ENCODE results near the gene SPAG8.
A peak's percentile ranks its signal among the peaks of the same experiment; 100 is the strongest.

The SPAG8 gene

GRCh38 chr9:35792024-35792813, 19.8 kb downstream of the SPAG8 start:
- peak; percentile 10 for DNase-seq
- TF ChIP-seq, protein P1, sequence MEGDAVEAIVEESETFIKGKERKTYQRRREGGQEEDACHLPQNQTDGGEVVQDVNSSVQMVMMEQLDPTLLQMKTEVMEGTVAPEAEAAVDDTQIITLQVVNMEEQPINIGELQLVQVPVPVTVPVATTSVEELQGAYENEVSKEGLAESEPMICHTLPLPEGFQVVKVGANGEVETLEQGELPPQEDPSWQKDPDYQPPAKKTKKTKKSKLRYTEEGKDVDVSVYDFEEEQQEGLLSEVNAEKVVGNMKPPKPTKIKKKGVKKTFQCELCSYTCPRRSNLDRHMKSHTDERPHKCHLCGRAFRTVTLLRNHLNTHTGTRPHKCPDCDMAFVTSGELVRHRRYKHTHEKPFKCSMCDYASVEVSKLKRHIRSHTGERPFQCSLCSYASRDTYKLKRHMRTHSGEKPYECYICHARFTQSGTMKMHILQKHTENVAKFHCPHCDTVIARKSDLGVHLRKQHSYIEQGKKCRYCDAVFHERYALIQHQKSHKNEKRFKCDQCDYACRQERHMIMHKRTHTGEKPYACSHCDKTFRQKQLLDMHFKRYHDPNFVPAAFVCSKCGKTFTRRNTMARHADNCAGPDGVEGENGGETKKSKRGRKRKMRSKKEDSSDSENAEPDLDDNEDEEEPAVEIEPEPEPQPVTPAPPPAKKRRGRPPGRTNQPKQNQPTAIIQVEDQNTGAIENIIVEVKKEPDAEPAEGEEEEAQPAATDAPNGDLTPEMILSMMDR (IDR thresholded peaks at IDR 0.05), result no peak
- Mint-ChIP-seq H3K27me3 (ENCODE audit: low read depth, poor library complexity) (peaks cover 4% of the 10 kb centered on the region), H3K36me3 (ENCODE audit: low read depth) (peaks cover 7% of the 10 kb centered on the region), H3K4me1 (peaks cover 52% of the 10 kb centered on the region), H3K27ac (no peak overlapping the region), H3K4me3 (peak overlapping the region; percentile 57), H3K9me3 (no peaks in the 10 kb centered on the region)

- DNase-seq, result peak; percentile 72
- peak within 1 kb of the TSS; percentile 77 for H3K4me3 Mint-ChIP-seq
- H3K27ac Mint-ChIP-seq, result peak within 1 kb of the TSS; percentile 62
- peaks cover 10% of the 10 kb centered on the region for H3K36me3 Mint-ChIP-seq (ENCODE audit: low read depth)
- TF ChIP-seq, protein P1 (IDR thresholded peaks at IDR 0.05), result no peak
- no peaks in the 10 kb centered on the region for H3K9me3 Mint-ChIP-seq
- peaks cover 4% of the 10 kb centered on the region for H3K27me3 Mint-ChIP-seq (ENCODE audit: low read depth, poor library complexity)
- peaks cover 44% of the 10 kb centered on the region for H3K4me1 Mint-ChIP-seq
Measured at GRCh38 chr9:35791297-35791921, 20.7 kb downstream of the SPAG8 start, which contains the start of gene NPR2. Gene NPR2 (plus strand): TSS chr9:35791591. CDS start chr9:35792409, 818 bp downstream.

DNA sequence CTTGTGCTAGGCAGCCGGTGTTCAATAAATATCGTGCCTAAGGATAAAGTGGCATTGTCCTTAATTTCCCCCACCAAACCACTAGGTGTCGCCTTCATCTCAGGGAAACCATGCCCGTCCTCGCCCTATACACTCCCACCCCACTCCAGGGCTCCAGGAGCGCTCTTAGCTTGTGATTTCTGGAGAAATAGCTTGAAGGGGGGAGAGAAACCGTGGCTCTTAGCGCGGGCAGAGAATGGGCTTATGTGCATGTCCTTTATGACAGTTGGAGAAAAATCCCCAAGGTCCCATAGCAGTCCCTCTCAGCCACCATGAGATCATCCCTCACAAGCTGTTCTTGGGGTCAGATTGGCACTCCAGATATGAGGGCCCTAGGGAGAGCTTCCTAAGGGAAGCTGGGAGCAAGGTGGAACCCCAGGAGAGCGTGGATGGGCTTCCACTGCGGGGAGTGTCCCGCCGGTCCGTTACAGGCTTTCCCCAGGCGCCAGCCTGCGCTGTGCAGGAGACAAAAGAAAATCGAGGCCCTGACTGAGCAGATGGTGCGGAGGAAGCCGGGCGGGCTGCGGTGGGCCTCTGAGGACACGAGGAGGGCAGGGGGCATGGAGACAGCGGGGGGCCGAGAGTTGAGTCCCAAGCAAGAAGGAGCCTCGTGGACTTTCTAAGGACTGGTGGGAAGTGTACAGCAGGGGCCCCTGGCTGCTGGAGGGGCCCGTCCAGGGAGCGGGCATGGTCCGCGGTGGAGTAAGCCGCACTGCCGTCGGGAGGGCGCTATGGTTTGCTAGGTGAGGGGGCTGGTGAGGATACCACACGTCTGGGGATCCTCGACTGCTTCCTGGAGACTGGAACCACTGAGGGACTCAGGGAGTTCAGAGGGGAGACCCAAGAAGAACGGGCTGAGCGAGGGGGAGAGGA, 21.4 kb downstream of the SPAG8 start:
- peaks cover 4% of the 10 kb centered on the region for H3K27me3 Mint-ChIP-seq (ENCODE audit: low read depth, poor library complexity)

GRCh38 chr9:35790025-35790384, 22.1 kb downstream of the SPAG8 start:
- H3K4me3 Mint-ChIP-seq, result no peak overlapping the region
- TF ChIP-seq, protein P1 (IDR thresholded peaks at IDR 0.05), result no peak
- H3K4me1 Mint-ChIP-seq, result peaks cover 34% of the 10 kb centered on the region
- DNase-seq, result no peak
- peaks cover 19% of the 10 kb centered on the region for H3K36me3 Mint-ChIP-seq (ENCODE audit: low read depth)
- peaks cover 4% of the 10 kb centered on the region for H3K27me3 Mint-ChIP-seq (ENCODE audit: low read depth, poor library complexity)
- H3K9me3 Mint-ChIP-seq, result no peaks in the 10 kb centered on the region
- H3K27ac Mint-ChIP-seq, result no peak overlapping the region

More for the DNA sequence above, 21.4 kb downstream of the SPAG8 start:
- Mint-ChIP-seq H3K4me1 (peaks cover 39% of the 10 kb centered on the region), H3K9me3 (no peaks in the 10 kb centered on the region), H3K4me3 (peak overlapping the region; percentile 77), H3K36me3 (ENCODE audit: low read depth) (peaks cover 18% of the 10 kb centered on the region), H3K27ac (peak overlapping the region; percentile 62)
- DNase-seq, result peak; percentile 70
- TF ChIP-seq, protein P1 (IDR thresholded peaks at IDR 0.05), result peak; percentile 69

GRCh38 chr9:35789541-35789940, 22.5 kb downstream of the SPAG8 start:
- no peak overlapping the region for H3K4me3 Mint-ChIP-seq
- H3K4me1 Mint-ChIP-seq, result peaks cover 31% of the 10 kb centered on the region
- peaks cover 19% of the 10 kb centered on the region for H3K36me3 Mint-ChIP-seq (ENCODE audit: low read depth)
- H3K27me3 Mint-ChIP-seq (ENCODE audit: low read depth, poor library complexity), result peaks cover 4% of the 10 kb centered on the region
- TF ChIP-seq, protein P1 (IDR thresholded peaks at IDR 0.05), result no peak
- no peak overlapping the region for H3K27ac Mint-ChIP-seq
- DNase-seq, result no peak
- no peaks in the 10 kb centered on the region for H3K9me3 Mint-ChIP-seq
